Measurements from ENCODE around the gene SIK1.
"Not testable (repeated sequence)": the region's sequence is repeated elsewhere in the genome, so short reads cannot be mapped to it uniquely, and the experiment has no call there.

SIK1 gene

GRCh38 chr21:43439316-43440075, 12.6 kb upstream of the SIK1 start:
- DNase-seq = not testable (repeated sequence)

DNA sequence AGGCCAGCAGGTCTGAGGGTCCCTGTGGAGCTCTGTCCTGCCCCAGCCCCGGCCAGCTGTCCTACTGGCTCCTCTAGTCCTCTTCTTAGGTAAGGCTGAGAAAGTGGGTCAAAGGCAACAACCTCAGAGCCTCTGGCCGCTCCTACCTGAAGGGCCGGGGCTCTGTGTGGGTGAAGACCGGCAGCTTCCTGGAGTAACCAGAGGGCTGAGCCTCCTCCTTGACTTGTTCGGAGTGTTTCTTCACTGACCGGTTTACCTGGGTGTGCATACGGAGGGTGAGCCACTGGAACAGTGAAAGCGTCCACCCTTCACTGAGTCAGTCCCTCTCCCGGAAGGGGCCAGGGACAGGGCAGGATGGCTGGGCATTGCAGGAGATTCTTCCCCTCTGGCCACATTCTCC, 9.3 kb upstream of the SIK1 start:
- not testable (repeated sequence) for DNase-seq

- DNase-seq = not testable (repeated sequence)
These were observed 6.6 kb upstream of the SIK1 start for GRCh38 chr21:43433340-43434136.

- not testable (repeated sequence) for DNase-seq
These were observed 4.0 kb upstream of the SIK1 start for GRCh38 chr21:43430830-43431416.

GRCh38 chr21:43428964-43429363, 2.0 kb upstream of the SIK1 start:
- DNase-seq = not testable (repeated sequence)

DNA sequence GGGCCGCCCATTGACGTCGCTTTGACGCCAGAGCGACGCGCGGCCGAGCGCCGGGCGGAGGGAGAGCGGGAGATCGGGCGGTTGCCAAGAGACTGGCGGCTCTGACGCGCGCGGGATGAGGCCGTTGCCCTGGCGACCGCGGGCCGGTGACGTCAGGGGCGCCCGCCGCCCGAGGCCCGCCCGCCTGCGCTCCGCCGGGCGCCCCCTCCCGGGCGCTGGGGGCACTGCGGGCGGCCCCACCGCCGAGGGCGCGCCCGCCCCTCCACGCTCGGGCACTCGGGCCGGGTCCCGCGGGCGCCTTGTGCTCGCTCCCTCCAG, 270 bp upstream of the SIK1 start:
- not testable (repeated sequence) for DNase-seq

- not testable (repeated sequence) for DNase-seq
These were observed 927 bp downstream of the SIK1 start for GRCh38 chr21:43426004-43426403.

DNA sequence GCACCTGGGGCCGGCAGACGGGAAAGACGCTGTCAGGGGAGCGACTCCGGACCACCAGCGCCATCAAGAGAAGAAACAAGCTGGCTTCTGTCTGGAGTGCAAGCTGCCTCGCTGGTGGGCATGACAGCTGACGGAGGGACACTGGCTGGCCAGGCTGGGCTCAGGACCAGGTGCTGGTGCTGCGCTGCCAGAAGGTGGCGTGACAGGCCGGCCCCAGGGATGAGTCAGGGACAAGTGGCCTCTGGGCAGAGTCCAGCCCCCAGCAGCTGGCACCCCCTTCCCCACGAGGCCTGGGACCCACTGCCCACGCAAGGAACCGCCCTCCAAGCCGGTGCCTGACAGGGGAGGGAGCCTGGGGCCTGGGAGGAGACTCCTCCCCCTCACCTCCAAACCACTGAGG, 7.5 kb downstream of the SIK1 start:
- DNase-seq = not testable (repeated sequence)

GRCh38 chr21:43414576-43414975, 12.4 kb downstream of the SIK1 start:
- not testable (repeated sequence) for DNase-seq

DNA sequence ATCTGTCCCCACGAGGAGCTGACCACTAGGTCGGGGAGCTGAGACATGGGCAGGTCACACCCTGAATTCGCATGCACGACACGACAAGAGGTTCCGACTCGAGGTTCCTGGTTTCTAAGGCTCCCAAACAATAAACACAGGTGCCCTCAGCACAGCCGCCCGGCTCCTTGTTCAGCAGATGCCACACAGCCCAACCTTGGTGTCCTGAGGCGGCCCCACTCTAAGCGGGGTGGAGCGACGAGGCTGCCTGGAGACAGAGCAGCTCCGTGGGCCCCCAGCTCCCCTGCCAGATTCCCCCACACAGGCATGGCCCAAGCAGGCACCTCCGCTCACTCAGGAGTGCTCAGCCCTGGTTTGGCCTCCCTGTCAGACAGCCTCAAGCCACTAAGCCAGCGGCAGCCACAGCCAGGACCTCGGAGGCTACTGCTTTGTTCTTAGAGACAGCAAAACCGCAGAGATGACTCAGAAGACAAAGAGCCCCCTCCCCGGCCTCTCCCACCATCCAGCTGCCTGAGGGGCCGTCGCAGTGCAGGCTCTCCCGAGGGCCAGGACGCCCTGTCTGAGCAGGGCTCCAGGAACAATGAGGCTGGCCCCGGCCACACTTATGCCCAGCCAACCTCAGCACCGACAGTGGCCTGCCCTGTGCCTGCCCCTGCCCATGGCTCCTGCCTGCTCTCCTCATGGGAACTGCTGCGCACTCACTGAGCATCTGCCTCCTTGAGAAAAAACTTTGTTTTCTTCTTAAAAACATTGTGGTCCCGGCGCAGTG, 14.7 kb downstream of the SIK1 start:
- DNase-seq = not testable (repeated sequence)

GRCh38 chr21:43410456-43411068, 16.4 kb downstream of the SIK1 start:
- not testable (repeated sequence) for DNase-seq

DNA sequence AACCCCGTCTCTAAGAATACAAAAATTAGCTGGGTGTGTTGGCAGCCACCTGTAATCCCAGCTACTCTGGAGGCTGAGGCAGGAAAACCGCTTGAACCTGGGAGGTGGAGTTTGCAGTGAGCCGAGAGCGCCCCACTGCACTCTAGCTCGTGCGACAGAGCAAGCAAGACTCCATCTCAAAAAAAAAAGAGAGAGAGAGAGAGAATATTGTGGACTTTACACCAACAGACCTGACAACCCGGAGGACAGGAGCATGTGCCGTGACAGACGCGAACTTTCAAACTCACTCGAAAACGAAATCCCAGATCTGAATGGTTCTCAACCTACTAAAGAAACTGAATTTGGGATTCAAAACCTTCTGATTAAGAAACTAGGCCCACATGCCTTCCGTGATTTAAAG, 19.8 kb downstream of the SIK1 start:
- not testable (repeated sequence) for DNase-seq

DNA sequence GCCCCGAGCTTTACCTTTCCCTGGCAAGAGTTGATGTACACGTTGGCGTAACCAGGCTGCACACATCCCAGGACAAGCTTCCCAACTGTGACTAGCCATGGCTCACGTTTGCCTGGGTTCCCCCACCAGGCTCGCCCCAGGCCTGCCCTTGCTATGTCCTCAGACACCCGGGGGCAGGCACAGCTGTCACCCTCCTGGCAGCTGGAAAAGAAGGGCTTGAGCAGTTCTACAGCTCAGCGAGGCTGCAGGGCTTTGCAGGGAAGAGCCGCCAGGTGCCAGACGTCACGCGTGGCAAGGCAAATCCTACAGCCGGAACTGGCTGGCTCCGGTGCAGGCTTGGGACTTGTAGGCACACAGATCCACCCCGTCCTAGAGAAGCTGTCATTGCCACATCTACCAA, 22.5 kb downstream of the SIK1 start:
- DNase-seq = not testable (repeated sequence)

DNA sequence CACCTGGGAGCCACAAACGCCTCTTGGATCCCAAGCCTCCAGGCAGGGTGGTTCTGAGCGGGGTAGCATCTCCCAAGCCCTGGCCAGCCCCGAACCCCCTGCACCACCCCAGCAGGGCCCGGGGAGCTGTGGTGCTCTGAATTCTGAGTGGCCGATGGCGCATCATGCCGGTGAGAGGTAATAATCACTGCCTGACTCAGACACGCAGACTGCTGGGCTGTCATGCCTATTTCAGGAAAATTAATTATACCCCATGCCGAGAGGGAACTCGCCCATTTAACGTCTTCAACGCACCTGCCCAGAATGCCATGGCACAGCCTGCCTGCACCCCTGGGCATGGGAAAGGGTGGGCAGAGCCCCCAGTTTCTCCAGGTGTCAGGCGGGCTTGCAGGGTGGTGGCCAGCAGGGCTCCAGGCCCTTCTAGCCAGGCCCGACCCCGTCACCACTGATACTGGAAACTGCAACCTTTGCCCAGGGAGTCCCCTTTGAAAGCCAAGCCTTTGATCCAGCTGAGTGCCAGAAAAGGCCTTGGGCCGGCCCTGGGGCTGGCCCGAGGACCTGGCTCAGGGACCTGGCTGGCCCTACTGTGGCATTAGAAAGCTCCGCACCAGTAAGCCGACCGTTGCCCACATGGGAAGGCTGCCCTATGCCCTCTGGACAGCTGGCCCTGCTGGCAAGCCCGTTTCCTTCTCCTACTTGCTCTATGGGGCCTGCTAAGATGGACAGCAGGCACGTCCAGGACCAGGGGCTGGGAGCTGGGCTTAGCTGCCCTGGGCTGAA, 23.1 kb downstream of the SIK1 start:
- not testable (repeated sequence) for DNase-seq

- DNase-seq = not testable (repeated sequence)
These were observed 25.8 kb downstream of the SIK1 start for GRCh38 chr21:43401125-43401524.

DNA sequence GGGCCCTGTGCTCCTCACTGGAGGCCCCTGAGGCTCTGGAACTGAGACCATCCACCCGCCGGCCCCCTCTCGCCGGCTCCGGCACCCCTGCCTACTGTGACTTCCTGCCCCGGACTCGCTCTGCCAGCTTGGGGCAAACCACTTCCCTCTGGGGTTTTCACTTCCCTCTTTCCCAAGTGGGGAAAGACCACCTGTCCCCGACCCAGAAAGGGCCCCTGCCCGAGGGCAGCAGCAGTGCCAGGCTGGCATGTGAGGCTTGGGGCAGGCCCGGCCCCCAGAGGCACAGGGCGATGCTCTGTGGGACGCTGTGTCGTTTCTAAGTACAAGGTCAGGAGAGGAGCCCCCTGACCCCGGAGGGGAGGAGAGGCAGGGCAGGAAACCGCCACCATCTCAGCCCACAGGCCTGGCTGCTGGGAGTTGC, 27.3 kb downstream of the SIK1 start:
- not testable (repeated sequence) for DNase-seq

DNA sequence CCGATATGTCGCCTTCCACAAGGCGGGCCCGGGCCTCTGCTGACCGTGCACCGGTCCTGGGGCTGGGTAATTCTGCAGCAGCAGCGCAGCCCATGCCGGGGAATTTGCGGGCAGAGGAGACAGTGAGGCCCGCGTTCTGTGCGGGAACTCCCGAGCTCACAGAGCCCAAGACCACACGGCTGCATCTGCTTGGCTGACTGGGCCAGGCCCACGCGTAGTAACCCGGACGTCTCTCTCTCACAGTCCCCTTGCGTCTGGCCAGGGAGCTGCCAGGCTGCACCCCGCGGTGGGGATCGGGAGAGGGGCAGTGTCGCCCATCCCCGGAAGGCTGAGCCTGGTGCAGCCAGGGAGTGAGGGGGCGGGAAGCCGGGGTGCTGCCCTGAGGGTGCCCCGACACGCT, 27.8 kb downstream of the SIK1 start:
- DNase-seq = not testable (repeated sequence)

- not testable (repeated sequence) for DNase-seq
These were observed 28.4 kb downstream of the SIK1 start for GRCh38 chr21:43398533-43398932.

GRCh38 chr21:43398000-43398399, 28.9 kb downstream of the SIK1 start:
- DNase-seq = not testable (repeated sequence)

GRCh38 chr21:43397439-43397808, 29.5 kb downstream of the SIK1 start:
- not testable (repeated sequence) for DNase-seq

DNA sequence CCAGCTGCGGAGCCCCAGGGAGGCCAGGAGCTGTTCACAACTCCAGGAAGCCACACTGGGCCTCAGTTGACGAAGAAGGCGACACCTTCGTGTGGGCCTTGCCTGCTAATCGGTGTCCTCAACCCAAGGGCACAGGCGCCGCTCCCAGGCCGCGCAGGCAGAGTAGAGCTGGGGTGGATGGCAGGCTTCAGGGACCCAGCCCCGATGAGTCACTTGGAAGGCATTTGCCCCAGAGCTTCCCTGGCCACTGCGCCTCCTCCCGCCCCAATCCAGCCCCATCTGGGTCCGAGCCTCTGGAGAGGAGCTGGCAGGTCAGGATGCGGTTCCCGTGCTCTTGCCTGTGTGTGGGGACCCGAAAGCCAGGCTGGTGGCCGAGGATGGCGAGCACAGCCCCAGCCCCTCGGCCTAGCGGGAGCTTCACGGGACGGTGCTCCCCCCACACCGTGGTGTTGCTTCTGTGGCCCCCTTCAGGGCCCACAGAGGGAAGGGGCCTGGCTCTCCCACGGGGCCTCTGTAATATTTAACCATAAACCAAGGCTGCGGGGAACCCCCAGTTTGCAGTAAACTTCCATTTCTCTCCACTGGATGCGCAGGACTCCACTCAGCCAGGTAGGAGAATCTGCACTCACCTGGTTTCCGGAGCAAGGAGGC, 30.0 kb downstream of the SIK1 start:
- not testable (repeated sequence) for DNase-seq
